DND-41 (cell line): ENCODE data around the gene CASTOR1.

Source experiments
- ATAC-seq: fragments of 200-7000 bp; cut with Tn5 transposase; 3 replicates; pipeline ENCODE4 v1.9.1; 2021; ENCODE audit warnings: low read depth; ENCODE audit not compliant: insufficient read depth
- DNase-seq: peaks from one replicate; pipeline ENCODE4 v3.0.0-alpha.2; 2020
- H2AFZ ChIP-seq: 2 replicates; pipeline ENCODE4 v1.6.0; 2012; ENCODE audit warnings: low read depth, low read length
- H3K27ac ChIP-seq: 2 replicates; pipeline ENCODE4 v1.5.1; 2012; ENCODE audit warnings: low read length, inconsistent platforms
- H3K27me3 ChIP-seq: fragments of 200-600 bp; sonication (generic); 2 replicates; pipeline ENCODE4 v1.6.0; 2012; ENCODE audit warnings: low read length, mild to moderate bottlenecking, inconsistent platforms; ENCODE audit not compliant: insufficient read depth, poor library complexity
- H3K36me3 ChIP-seq: 2 replicates; pipeline ENCODE4 v1.5.1; 2012; ENCODE audit warnings: low read length, inconsistent platforms; ENCODE audit not compliant: insufficient read depth
- H3K4me1 ChIP-seq: 2 replicates; pipeline ENCODE4 v1.5.1; 2012; ENCODE audit warnings: mild to moderate bottlenecking, low read length; ENCODE audit not compliant: insufficient read depth
- H3K4me2 ChIP-seq: 2 replicates; pipeline ENCODE4 v1.6.0; 2012; ENCODE audit warnings: mild to moderate bottlenecking, moderate library complexity, low read length, inconsistent platforms; ENCODE audit not compliant: insufficient read depth
- H3K4me3 ChIP-seq, 2 experiments: fragments of 200-600 bp in 1 of 2; shearing (Covaris generic) in 1 of 2; 2 replicates each; pipeline ENCODE4 v1.5.1; 2012 to 2016; ENCODE audit warnings: inconsistent platforms in 2 of 2, low read length in 2 of 2, mild to moderate bottlenecking in 2 of 2, low read depth in 1 of 2, moderate library complexity in 1 of 2
- H3K79me2 ChIP-seq: 2 replicates; pipeline ENCODE4 v1.6.0; 2012; ENCODE audit warnings: low read length, inconsistent platforms; ENCODE audit not compliant: insufficient read depth
- H3K9ac ChIP-seq: 2 replicates; pipeline ENCODE4 v1.6.0; 2012; ENCODE audit warnings: low read depth, mild to moderate bottlenecking, inconsistent platforms, low read length, moderate library complexity
- H3K9me3 ChIP-seq: 2 replicates; pipeline ENCODE4 v1.5.1; 2012; ENCODE audit warnings: low read length, moderate library complexity, mild to moderate bottlenecking, inconsistent platforms; ENCODE audit not compliant: insufficient read depth, severe bottlenecking
- H4K20me1 ChIP-seq: 2 replicates; pipeline ENCODE4 v1.6.0; 2012; ENCODE audit warnings: low read length; ENCODE audit not compliant: insufficient read depth
- EZH2 ChIP-seq: IDR thresholded peaks from 3 replicates; pipeline ENCODE4 v1.6.1; 2012; ENCODE audit warnings: borderline replicate concordance, low read depth, mild to moderate bottlenecking, moderate library complexity, low read length, inconsistent platforms; ENCODE audit not compliant: severe bottlenecking
- TF ChIP-seq, protein P1 (sequence below): IDR thresholded peaks from 2 replicates; pipeline ENCODE4 v1.5.1; 2012; ENCODE audit warnings: borderline replicate concordance, low read length, moderate library complexity, mild to moderate bottlenecking; ENCODE audit not compliant: poor library complexity, severe bottlenecking; ENCODE audit errors: extremely low read depth

Gene CASTOR1

DNA sequence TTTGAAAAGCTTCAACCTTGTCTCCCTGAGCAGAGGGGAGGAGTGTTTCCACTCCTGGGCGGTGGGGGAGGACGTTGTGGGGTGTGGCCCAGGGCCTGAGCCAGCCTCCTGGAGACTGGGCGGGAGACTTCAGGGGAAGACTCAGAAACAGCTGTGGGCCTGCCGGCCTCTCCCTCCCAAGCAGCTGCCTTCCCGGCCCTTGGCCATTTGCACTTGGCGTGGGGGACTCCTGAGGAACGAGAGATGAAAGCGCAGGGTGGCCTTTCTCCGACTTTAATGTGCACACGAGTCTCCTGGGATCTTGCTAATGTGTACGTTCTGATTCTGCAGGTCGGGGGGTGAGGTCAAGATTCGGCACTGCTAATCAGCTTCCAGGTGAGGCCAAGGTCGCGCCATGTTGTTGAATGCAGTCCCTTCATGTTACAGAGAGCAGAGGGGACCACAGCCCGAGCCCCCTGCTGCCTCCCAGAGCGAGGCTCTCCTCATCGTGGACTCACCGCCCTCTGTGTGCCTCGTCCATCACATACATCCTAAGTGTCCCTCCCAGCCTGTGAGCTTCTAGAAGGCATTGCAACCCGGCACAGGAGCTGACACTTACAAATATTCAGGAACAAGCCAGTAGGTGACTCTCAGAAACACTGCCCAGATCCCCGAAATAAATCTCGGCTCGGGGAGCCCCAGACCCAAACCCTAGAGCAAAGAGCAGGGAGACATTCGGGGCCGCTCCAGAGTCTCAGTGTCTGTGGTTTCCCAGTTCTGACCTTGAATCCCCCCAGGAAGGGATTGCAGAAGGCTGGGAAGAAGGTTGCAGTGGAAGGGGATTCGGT, 50.4 kb downstream of the CASTOR1 start:
- Histone ChIP-seq H2AFZ (no peak overlapping the region), H3K36me3 (peaks cover 2% of the 10 kb centered on the region; the same call in 1 of the 2 replicates), H3K9ac (no peak overlapping the region), H3K9me3 (no peaks in the 10 kb centered on the region), H3K27ac (no peak overlapping the region), H4K20me1 (no peaks in the 10 kb centered on the region), H3K4me1 (peaks cover 8% of the 10 kb centered on the region), H3K4me3 (no peak overlapping the region), H3K4me2 (no peak overlapping the region), H3K27me3 (no peaks in the 10 kb centered on the region), H3K79me2 (no peaks in the 10 kb centered on the region)
- ATAC-seq (no peak), DNase-seq (no peak)
- no peak for TF ChIP-seq EZH2
- TF ChIP-seq, protein P1, sequence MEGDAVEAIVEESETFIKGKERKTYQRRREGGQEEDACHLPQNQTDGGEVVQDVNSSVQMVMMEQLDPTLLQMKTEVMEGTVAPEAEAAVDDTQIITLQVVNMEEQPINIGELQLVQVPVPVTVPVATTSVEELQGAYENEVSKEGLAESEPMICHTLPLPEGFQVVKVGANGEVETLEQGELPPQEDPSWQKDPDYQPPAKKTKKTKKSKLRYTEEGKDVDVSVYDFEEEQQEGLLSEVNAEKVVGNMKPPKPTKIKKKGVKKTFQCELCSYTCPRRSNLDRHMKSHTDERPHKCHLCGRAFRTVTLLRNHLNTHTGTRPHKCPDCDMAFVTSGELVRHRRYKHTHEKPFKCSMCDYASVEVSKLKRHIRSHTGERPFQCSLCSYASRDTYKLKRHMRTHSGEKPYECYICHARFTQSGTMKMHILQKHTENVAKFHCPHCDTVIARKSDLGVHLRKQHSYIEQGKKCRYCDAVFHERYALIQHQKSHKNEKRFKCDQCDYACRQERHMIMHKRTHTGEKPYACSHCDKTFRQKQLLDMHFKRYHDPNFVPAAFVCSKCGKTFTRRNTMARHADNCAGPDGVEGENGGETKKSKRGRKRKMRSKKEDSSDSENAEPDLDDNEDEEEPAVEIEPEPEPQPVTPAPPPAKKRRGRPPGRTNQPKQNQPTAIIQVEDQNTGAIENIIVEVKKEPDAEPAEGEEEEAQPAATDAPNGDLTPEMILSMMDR, result no peak

DNA sequence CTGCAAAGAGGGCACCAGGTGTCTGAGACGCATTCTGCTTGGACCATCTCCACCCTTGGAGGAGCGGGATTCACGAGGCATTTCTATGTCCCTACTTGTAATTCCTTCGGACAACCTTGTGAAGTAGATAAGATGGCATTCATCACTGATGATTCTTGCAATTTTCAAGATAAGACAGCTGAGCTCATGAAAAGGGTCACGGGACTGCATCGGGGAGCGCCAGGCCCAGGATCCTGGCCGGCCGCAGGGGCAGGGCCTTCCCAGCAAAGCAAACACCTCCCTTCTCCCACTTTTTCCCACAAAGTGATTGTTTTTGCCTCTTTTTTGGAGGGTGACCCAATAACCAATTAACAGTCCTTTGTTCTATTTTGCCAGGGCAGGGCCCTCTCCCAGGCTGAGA, 51.2 kb downstream of the CASTOR1 start:
- Histone ChIP-seq H3K4me3 (no peak overlapping the region), H3K36me3 (no peaks in the 10 kb centered on the region), H3K4me1 (peaks cover 8% of the 10 kb centered on the region), H3K9me3 (no peaks in the 10 kb centered on the region), H2AFZ (no peak overlapping the region), H3K79me2 (no peaks in the 10 kb centered on the region), H3K27me3 (no peaks in the 10 kb centered on the region), H3K9ac (no peak overlapping the region), H3K4me2 (no peak overlapping the region), H3K27ac (no peak overlapping the region), H4K20me1 (no peaks in the 10 kb centered on the region)
- no peak for DNase-seq
- no peak for TF ChIP-seq EZH2
- TF ChIP-seq, protein P1, result no peak
- no peak for ATAC-seq

- Histone ChIP-seq H3K4me2 (no peak overlapping the region), H3K79me2 (no peaks in the 10 kb centered on the region)
Observed at GRCh38 chr22:30236875-30237274, 52.4 kb downstream of the CASTOR1 start.

More at GRCh38 chr22:30236875-30237274, 52.4 kb downstream of the CASTOR1 start:
- H3K9me3 ChIP-seq, result no peaks in the 10 kb centered on the region
- ATAC-seq, result no peak
- no peaks in the 10 kb centered on the region for H3K27me3 ChIP-seq
- peaks cover 8% of the 10 kb centered on the region for H3K4me1 ChIP-seq
- no peaks in the 10 kb centered on the region for H3K36me3 ChIP-seq
- H3K4me3 ChIP-seq, result no peak overlapping the region
- 0 out of 2 replicates have a peak overlapping the region, but pooled peaks have one; percentile 21 for H3K27ac ChIP-seq
- no peak for TF ChIP-seq EZH2
- TF ChIP-seq, protein P1, result no peak
- DNase-seq, result no peak
- no peaks in the 10 kb centered on the region for H4K20me1 ChIP-seq
- H2AFZ ChIP-seq, result no peak overlapping the region
- H3K9ac ChIP-seq, result no peak overlapping the region
